ENCODE results near the gene HSPA4L. TPM values are rescaled to one million over a fixed set of nuclear protein-coding genes. Genes with fewer than 3 reads are reported as not detected.

The HSPA4L gene
- total RNA-seq, 2 experiments from 2014 or later: 4.1 to 4.6 TPM

DNA sequence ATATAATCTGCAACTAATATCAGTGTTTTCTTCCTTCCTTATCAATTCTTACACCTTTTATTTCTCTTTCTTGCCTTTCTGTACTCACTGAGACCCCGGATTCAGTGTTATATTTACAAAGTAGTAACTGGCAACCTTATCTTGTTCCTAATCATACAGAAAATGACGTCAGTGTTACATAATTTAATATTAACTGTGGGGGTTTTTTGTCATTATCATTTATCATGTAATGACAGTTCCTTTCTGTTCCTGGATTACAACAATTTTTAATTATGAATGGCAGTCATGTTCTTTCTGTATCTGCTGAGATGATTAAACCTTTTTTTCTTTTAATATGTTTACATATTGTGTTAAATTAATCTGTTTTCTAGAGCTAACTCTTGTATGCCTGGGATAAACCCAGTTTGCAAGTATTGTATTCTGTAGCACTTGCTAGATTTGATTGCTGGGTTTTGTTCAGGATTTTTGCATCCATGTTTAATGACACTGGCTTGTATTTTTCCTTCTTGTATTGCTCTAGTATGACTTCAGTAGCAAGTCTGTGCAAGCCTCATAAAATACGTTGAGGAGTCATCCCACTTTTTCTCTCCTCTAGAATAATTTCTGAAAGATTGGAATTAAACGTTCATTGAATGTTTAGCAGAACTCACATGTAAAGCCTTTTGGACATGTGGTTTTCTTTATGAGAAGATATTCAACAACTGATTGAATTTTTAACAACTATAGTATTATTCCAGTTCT, 10.4 kb upstream of the HSPA4L start:
- no peak for ATAC-seq
- intact Hi-C loops (cut with micrococcal nuclease): no loop called here
- DNase-seq: no peak
- Mint-ChIP-seq H3K36me3 (ENCODE audit: low read depth) (no peaks in the 10 kb centered on the region), H3K27me3 (peaks cover 17% of the 10 kb centered on the region), H3K4me1 (ENCODE audit: low read depth) (peaks cover 7% of the 10 kb centered on the region), H3K9me3 (no peaks in the 10 kb centered on the region), H3K4me3 (no peak overlapping the region), H3K27ac (no peak overlapping the region)
- ChIA-PET CTCF (no interaction called here), POLR2A (no interaction called here)
- TF ChIP-seq, protein P1, sequence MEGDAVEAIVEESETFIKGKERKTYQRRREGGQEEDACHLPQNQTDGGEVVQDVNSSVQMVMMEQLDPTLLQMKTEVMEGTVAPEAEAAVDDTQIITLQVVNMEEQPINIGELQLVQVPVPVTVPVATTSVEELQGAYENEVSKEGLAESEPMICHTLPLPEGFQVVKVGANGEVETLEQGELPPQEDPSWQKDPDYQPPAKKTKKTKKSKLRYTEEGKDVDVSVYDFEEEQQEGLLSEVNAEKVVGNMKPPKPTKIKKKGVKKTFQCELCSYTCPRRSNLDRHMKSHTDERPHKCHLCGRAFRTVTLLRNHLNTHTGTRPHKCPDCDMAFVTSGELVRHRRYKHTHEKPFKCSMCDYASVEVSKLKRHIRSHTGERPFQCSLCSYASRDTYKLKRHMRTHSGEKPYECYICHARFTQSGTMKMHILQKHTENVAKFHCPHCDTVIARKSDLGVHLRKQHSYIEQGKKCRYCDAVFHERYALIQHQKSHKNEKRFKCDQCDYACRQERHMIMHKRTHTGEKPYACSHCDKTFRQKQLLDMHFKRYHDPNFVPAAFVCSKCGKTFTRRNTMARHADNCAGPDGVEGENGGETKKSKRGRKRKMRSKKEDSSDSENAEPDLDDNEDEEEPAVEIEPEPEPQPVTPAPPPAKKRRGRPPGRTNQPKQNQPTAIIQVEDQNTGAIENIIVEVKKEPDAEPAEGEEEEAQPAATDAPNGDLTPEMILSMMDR (IDR thresholded peaks at IDR 0.05): no peak

DNA sequence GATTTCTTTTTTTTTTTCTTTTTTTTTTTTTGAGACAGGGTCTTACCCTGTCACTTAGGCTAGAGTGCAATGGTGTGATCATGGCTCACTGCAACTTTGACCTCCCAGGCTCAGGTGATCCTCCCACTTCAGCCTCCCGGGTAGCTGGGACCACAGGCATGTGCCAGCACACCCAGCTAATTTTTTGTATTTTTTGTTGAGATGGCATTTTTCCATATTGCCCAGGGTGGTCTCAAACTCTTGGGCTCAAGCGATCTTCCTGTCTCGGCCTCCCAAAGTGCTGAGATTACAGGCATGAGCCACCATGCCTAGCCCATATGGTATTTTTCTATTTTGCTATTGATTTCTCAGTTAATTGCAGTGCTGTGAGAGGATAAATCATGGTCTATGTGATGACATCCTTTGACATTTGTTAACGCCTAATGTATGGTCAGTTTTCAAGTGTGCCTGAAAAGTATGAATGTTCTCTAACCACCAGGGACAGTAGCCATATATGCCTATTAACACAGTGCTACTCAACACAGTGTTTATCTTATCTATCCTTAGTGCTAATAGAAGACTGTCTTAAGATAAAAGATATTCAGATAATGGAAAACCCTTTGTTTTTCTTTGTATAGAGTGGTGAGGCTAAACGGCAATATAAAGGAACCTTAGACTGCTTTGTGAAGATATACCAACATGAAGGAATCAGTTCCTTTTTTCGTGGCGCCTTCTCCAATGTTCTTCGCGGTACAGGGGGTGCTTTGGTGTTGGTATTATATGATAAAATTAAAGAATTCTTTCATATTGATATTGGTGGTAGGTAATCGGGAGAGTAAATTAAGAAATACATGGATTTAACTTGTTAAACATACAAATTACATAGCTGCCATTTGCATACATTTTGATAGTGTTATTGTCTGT, 9.1 kb upstream of the HSPA4L start:
- POLR2A ChIA-PET: no interaction called here
- DNase-seq (no peak), ATAC-seq (no peak)
- Mint-ChIP-seq H3K27ac (no peak overlapping the region), H3K4me3 (no peak overlapping the region), H3K36me3 (ENCODE audit: low read depth) (no peaks in the 10 kb centered on the region), H3K4me1 (ENCODE audit: low read depth) (peaks cover 8% of the 10 kb centered on the region), H3K9me3 (no peaks in the 10 kb centered on the region), H3K27me3 (peaks cover 25% of the 10 kb centered on the region)
- CTCF ChIA-PET: no interaction called here
- TF ChIP-seq, protein P1 (IDR thresholded peaks at IDR 0.05): no peak
- intact Hi-C loops (cut with micrococcal nuclease): no loop called here

DNA sequence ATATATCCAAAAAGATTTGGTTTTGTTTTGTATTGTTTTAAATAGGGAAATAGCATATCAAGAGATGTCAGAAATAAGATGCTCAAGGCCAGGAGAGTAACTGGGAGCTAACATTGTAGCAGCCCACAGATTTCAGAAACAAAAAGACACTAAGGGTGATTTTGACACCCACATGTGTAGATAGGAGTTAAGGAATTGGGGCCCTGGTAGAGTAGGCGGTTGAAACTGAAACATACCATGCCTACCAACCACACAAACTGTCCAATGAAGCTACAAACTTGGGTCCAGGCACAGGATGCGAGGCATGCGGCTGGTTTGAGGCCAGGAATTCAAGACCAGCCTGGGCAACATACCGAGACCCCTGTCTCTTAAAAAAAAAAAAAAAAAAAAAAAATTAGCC, 6.3 kb upstream of the HSPA4L start:
- TF ChIP-seq, protein P1 (IDR thresholded peaks at IDR 0.05): no peak
- intact Hi-C loops (cut with micrococcal nuclease): no loop called here
- ATAC-seq (peak; percentile 45), DNase-seq (no peak)
- peaks cover 8% of the 10 kb centered on the region for H3K4me1 Mint-ChIP-seq (ENCODE audit: low read depth)
- H3K27ac Mint-ChIP-seq: no peak overlapping the region
- no peaks in the 10 kb centered on the region for H3K9me3 Mint-ChIP-seq
- no peaks in the 10 kb centered on the region for H3K36me3 Mint-ChIP-seq (ENCODE audit: low read depth)
- peaks cover 48% of the 10 kb centered on the region for H3K27me3 Mint-ChIP-seq
- H3K4me3 Mint-ChIP-seq: no peak overlapping the region
- ChIA-PET CTCF (no interaction called here), POLR2A (no interaction called here)

GRCh38 chr4:127776620-127777019, 5.5 kb upstream of the HSPA4L start:
- H3K27me3 Mint-ChIP-seq: peaks cover 54% of the 10 kb centered on the region
- no peak overlapping the region for H3K4me3 Mint-ChIP-seq
- intact Hi-C loops (cut with micrococcal nuclease): no loop called here
- peaks cover 1% of the 10 kb centered on the region for H3K36me3 Mint-ChIP-seq (ENCODE audit: low read depth)
- ChIA-PET POLR2A (no interaction called here), CTCF (no interaction called here)
- no peaks in the 10 kb centered on the region for H3K9me3 Mint-ChIP-seq
- no peak overlapping the region for H3K27ac Mint-ChIP-seq
- DNase-seq (no peak), ATAC-seq (no peak)
- peaks cover 13% of the 10 kb centered on the region for H3K4me1 Mint-ChIP-seq (ENCODE audit: low read depth)
- TF ChIP-seq, protein P1 (IDR thresholded peaks at IDR 0.05): no peak

GRCh38 chr4:127777487-127777886, 4.6 kb upstream of the HSPA4L start:
- POLR2A ChIA-PET: no interaction called here
- no peaks in the 10 kb centered on the region for H3K9me3 Mint-ChIP-seq
- H3K4me1 Mint-ChIP-seq (ENCODE audit: low read depth): peaks cover 16% of the 10 kb centered on the region
- H3K36me3 Mint-ChIP-seq (ENCODE audit: low read depth): peaks cover 1% of the 10 kb centered on the region
- DNase-seq (no peak), ATAC-seq (no peak)
- intact Hi-C loops (cut with micrococcal nuclease): no loop called here
- H3K27ac Mint-ChIP-seq: no peak overlapping the region
- TF ChIP-seq, protein P1 (IDR thresholded peaks at IDR 0.05): no peak
- H3K4me3 Mint-ChIP-seq: no peak overlapping the region
- CTCF ChIA-PET: no interaction called here
- peaks cover 53% of the 10 kb centered on the region for H3K27me3 Mint-ChIP-seq
